CD8-positive, alpha-beta memory T cell (primary cell): ENCODE measurements around the gene EXOC5. TPM values are rescaled to one million over a fixed set of nuclear protein-coding genes. Genes with fewer than 3 reads are reported as not detected.
"Not testable (repeated sequence)": the region's sequence is repeated elsewhere in the genome, so short reads cannot be mapped to it uniquely, and the experiment has no call there.

ENCODE experiments used
- CTCF ChIA-PET: fragments of 350-600 bp; sonication (Branson Sonifier 250); formaldehyde crosslinking; loops from one replicate; lab custom pipeline; 2021; ENCODE audit warnings: antibody characterized with exemption; lab: Charles Lee
- POLR2A ChIA-PET: fragments of 350-600 bp; sonication (Branson Sonifier 250); formaldehyde crosslinking; loops from one replicate; lab custom pipeline; 2021; ENCODE audit warnings: antibody characterized with exemption; lab: Charles Lee
- DNase-seq, 5 donors: peaks; one replicate each; pipeline versions ENCODE4 v3.0.0 to v3.0.0-alpha.2; 2020 to 2022; ENCODE audit warnings: mixed read lengths in 1 of 5
- H3K27ac ChIP-seq: one replicate; pipeline ENCODE4 v1.7.0; 2013; ENCODE audit warnings: low read depth, mild to moderate bottlenecking, low read length, moderate library complexity
- H3K27me3 ChIP-seq: 2 replicates; pipeline ENCODE4 v1.7.0; 2013; ENCODE audit warnings: low read length, mild to moderate bottlenecking; ENCODE audit not compliant: insufficient read depth, poor library complexity, severe bottlenecking
- H3K36me3 ChIP-seq: 2 replicates; pipeline ENCODE4 v1.7.0; 2013; ENCODE audit warnings: mild to moderate bottlenecking, low read length, moderate library complexity; ENCODE audit not compliant: insufficient read depth
- H3K4me1 ChIP-seq: 2 replicates; pipeline ENCODE4 v1.7.0; 2013; ENCODE audit warnings: mild to moderate bottlenecking, low read length, moderate library complexity; ENCODE audit not compliant: insufficient read depth
- H3K4me3 ChIP-seq: 2 replicates; pipeline ENCODE4 v1.7.0; 2013; ENCODE audit warnings: mild to moderate bottlenecking, low read length
- H3K9me3 ChIP-seq: 2 replicates; pipeline ENCODE4 v1.7.0; 2013; ENCODE audit warnings: mild to moderate bottlenecking, low read length
- H3K27ac Mint-ChIP-seq, 8 donors: one replicate each; pipeline ENCODE4 v1.8.0; 2020 to 2021; ENCODE audit warnings: mixed read lengths in 8 of 8, mild to moderate bottlenecking in 6 of 8, inconsistent platforms in 3 of 8, moderate library complexity in 3 of 8
- H3K27me3 Mint-ChIP-seq, 2 donors: one replicate each; pipeline ENCODE4 v1.8.0; 2020 to 2021; ENCODE audit warnings: mixed read lengths in 2 of 2, mild to moderate bottlenecking in 1 of 2, moderate library complexity in 1 of 2
- H3K36me3 Mint-ChIP-seq, 3 donors: one replicate each; pipeline ENCODE4 v1.8.0; 2020 to 2021; ENCODE audit warnings: mixed read lengths in 3 of 3, inconsistent platforms in 1 of 3, mild to moderate bottlenecking in 1 of 3
- H3K4me1 Mint-ChIP-seq, 3 donors: one replicate each; pipeline ENCODE4 v1.8.0; 2020 to 2021; ENCODE audit warnings: mixed read lengths in 3 of 3, inconsistent platforms in 1 of 3, mild to moderate bottlenecking in 1 of 3
- H3K4me3 Mint-ChIP-seq, 7 donors: one replicate each; pipeline ENCODE4 v1.8.0; 2020 to 2021; ENCODE audit warnings: mixed read lengths in 7 of 7, mild to moderate bottlenecking in 6 of 7, moderate library complexity in 4 of 7, inconsistent platforms in 2 of 7
- H3K9me3 Mint-ChIP-seq, 5 donors: one replicate each; pipeline ENCODE4 v1.8.0; 2020 to 2022; ENCODE audit warnings: mixed read lengths in 5 of 5, mild to moderate bottlenecking in 3 of 5, moderate library complexity in 2 of 5, inconsistent platforms in 1 of 5
- polyA plus RNA-seq: library from polyadenylated mRNA; unstranded; fragments of 300-500 nt; fragmentation: Illumina TruSeq; gene quantifications from one replicate; pipeline ENCODE4 v1.2.3, GENCODE V29; 2021
- total RNA-seq, 2 experiments: library from RNA; stranded (reverse); gene quantifications; one replicate each; pipeline ENCODE4 v1.2.3, GENCODE V29; 2021

EXOC5 gene
- total and polyA plus RNA-seq, 3 experiments from 2014 or later: 52.8 to 89.9 (median 84.9) TPM

DNA sequence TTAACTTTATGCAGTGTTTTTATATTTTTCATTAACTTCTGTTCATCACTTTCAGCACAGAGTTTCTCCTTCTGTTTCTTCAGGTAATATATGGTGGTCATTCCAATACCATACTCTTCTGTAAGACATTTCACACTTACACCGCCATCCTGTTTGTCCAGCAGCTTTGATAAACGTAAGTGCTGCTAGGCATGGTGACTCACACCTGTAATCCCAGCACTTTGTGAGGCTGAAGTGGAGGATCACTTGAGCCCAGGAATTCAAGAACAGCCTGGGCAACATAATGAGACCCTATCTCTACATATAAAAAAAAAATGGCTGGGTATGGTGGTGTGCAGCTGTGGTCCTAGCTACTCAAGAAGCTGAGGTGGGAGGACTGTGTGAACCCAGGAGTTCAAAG is 55.8 kb downstream of the EXOC5 start:
- no peaks in the 10 kb centered on the region for H3K27me3 ChIP-seq
- no peak overlapping the region for H3K27ac ChIP-seq
- H3K36me3 Mint-ChIP-seq: peaks cover 8 to 84% (median 38%) of the 10 kb centered on the region in 3 donors
- H3K9me3 ChIP-seq: no peaks in the 10 kb centered on the region
- H3K27me3 Mint-ChIP-seq: no peaks in the 10 kb centered on the region
- peak overlapping the region in 1 of 8 donors; percentile 22 for H3K27ac Mint-ChIP-seq
- CTCF ChIA-PET: no interaction called here
- peaks cover 13% of the 10 kb centered on the region for H3K36me3 ChIP-seq
- H3K9me3 Mint-ChIP-seq: no peaks in the 10 kb centered on the region
- no peaks in the 10 kb centered on the region for H3K4me1 ChIP-seq
- peaks cover 0 to 10% (median 0%) of the 10 kb centered on the region in 3 donors for H3K4me1 Mint-ChIP-seq
- H3K4me3 Mint-ChIP-seq: no peak overlapping the region
- no peak for DNase-seq
- no peak overlapping the region for H3K4me3 ChIP-seq
- POLR2A ChIA-PET: no interaction called here

DNA sequence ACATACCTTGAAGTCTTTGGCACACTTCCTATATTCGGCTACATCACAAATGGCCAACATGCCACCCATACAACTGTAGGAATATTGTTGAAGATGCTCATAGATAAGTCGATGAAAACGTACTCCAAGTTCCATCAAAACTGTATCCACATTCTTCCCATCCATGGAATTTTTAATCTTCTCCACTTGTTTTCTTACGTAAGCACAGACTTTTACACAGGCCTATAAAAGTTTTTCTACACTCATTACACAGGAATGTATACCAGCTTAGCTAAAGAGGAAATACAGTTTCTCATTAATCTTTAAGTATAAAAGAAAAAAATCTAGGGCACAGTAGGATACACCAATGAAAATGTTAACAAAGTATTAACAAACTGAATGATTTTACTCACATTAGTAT is 59.1 kb downstream of the EXOC5 start:
- no peak overlapping the region for H3K4me3 Mint-ChIP-seq
- peaks cover 3 to 59% (median 23%) of the 10 kb centered on the region in 3 donors for H3K36me3 Mint-ChIP-seq
- peaks cover 3% of the 10 kb centered on the region for H3K36me3 ChIP-seq
- DNase-seq: no peak
- H3K27me3 ChIP-seq: no peaks in the 10 kb centered on the region
- no peaks in the 10 kb centered on the region for H3K9me3 Mint-ChIP-seq
- peak overlapping the region in 1 of 8 donors; percentile 51 for H3K27ac Mint-ChIP-seq
- H3K27ac ChIP-seq: no peak overlapping the region
- H3K4me3 ChIP-seq: no peak overlapping the region
- H3K9me3 ChIP-seq: no peaks in the 10 kb centered on the region
- ChIA-PET CTCF (no interaction called here), POLR2A (no interaction called here)
- H3K4me1 Mint-ChIP-seq: peaks cover 0 to 2% (median 0%) of the 10 kb centered on the region in 3 donors
- H3K27me3 Mint-ChIP-seq: no peaks in the 10 kb centered on the region
- no peaks in the 10 kb centered on the region for H3K4me1 ChIP-seq

GRCh38 chr14:57205938-57206337 is 62.8 kb downstream of the EXOC5 start:
- Histone ChIP-seq H3K4me1 (no peaks in the 10 kb centered on the region), H3K36me3 (no peaks in the 10 kb centered on the region), H3K27ac (no peak overlapping the region), H3K4me3 (no peak overlapping the region), H3K27me3 (no peaks in the 10 kb centered on the region), H3K9me3 (no peaks in the 10 kb centered on the region)
- peaks cover 0 to 31% (median 9%) of the 10 kb centered on the region in 3 donors for H3K36me3 Mint-ChIP-seq
- H3K9me3 Mint-ChIP-seq: no peaks in the 10 kb centered on the region
- no peaks in the 10 kb centered on the region for H3K27me3 Mint-ChIP-seq
- POLR2A ChIA-PET: no interaction called here
- CTCF ChIA-PET: no interaction called here
- H3K27ac Mint-ChIP-seq: no peak overlapping the region
- DNase-seq: no peak
- H3K4me3 Mint-ChIP-seq: no peak overlapping the region
- no peaks in the 10 kb centered on the region for H3K4me1 Mint-ChIP-seq

DNA sequence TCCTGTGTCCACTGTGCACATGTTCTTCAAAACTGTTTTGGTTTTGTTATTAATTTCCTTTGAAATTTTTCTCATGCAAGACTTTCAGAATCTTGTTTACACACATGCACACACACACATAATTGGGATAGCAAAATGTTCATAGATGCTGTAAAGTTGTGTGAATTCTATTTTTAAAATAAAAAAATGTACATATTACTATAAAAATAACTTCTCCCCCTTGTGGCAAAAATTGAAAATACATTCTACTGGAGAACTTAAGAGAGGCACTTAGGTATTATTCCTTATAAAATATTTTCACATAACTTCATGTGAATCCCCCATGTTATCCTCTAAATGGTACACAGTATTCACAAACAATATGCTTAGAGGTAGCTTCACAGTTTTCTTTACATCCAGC is 66.0 kb downstream of the EXOC5 start:
- H3K36me3 Mint-ChIP-seq, H3K4me3 ChIP-seq, H3K36me3 ChIP-seq, POLR2A ChIA-PET, CTCF ChIA-PET, H3K4me1 Mint-ChIP-seq, H3K9me3 Mint-ChIP-seq, H3K4me1 ChIP-seq, H3K4me3 Mint-ChIP-seq, H3K27ac ChIP-seq, H3K9me3 ChIP-seq, H3K27me3 ChIP-seq, DNase-seq, H3K27ac Mint-ChIP-seq, H3K27me3 Mint-ChIP-seq: not testable (repeated sequence)

DNA sequence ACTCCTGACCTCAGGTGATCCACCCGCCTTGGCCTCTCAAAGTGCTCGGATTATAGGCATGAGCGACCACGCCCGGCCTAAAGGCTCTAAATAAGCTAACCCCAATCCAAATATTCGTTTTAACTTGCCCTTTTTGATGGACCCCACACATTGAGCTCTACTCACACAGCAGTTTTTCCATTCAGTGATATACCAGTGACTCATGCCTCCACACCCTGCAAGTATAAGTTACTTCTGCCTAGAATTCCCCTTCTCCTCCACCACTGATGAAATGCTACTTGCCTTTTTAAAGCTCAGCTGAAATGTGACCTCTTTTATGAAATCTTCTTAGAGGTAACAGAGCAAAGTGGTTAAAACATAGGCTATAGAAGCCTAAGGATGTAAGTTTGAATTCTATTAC is 68.8 kb downstream of the EXOC5 start:
- no peak for DNase-seq
- no peak overlapping the region for H3K27ac Mint-ChIP-seq
- no peak overlapping the region for H3K4me3 ChIP-seq
- no peaks in the 10 kb centered on the region for H3K9me3 Mint-ChIP-seq
- no peaks in the 10 kb centered on the region for H3K27me3 ChIP-seq
- ChIA-PET CTCF (interaction anchor here (0.6 kb wide), 1 partner anchor 759 kb away, joined by 3 read pairs; no protein-coding TSS in a partner anchor), POLR2A (interaction anchor here (0.6 kb wide), 1 partner anchor 213 kb away, joined by 5 read pairs; no protein-coding TSS in a partner anchor)
- H3K9me3 ChIP-seq: no peaks in the 10 kb centered on the region
- H3K4me3 Mint-ChIP-seq: no peak overlapping the region
- H3K36me3 ChIP-seq: no peaks in the 10 kb centered on the region
- H3K27me3 Mint-ChIP-seq: peaks cover 3 to 13% of the 10 kb centered on the region in 2 donors
- H3K27ac ChIP-seq: no peak overlapping the region
- no peaks in the 10 kb centered on the region for H3K36me3 Mint-ChIP-seq
- H3K4me1 ChIP-seq: no peaks in the 10 kb centered on the region
- H3K4me1 Mint-ChIP-seq: no peaks in the 10 kb centered on the region

GRCh38 chr14:57189070-57189469 is 79.6 kb downstream of the EXOC5 start:
- H3K9me3 Mint-ChIP-seq: no peaks in the 10 kb centered on the region
- ChIA-PET CTCF (no interaction called here), POLR2A (no interaction called here)
- H3K27me3 Mint-ChIP-seq: peaks cover 7 to 31% of the 10 kb centered on the region in 2 donors
- Histone ChIP-seq H3K9me3 (no peaks in the 10 kb centered on the region), H3K36me3 (no peaks in the 10 kb centered on the region), H3K4me3 (no peak overlapping the region), H3K4me1 (no peaks in the 10 kb centered on the region), H3K27me3 (peaks cover 4% of the 10 kb centered on the region), H3K27ac (no peak overlapping the region)
- H3K27ac Mint-ChIP-seq: no peak overlapping the region
- no peaks in the 10 kb centered on the region for H3K4me1 Mint-ChIP-seq
- no peaks in the 10 kb centered on the region for H3K36me3 Mint-ChIP-seq
- DNase-seq: no peak
- no peak overlapping the region for H3K4me3 Mint-ChIP-seq

DNA sequence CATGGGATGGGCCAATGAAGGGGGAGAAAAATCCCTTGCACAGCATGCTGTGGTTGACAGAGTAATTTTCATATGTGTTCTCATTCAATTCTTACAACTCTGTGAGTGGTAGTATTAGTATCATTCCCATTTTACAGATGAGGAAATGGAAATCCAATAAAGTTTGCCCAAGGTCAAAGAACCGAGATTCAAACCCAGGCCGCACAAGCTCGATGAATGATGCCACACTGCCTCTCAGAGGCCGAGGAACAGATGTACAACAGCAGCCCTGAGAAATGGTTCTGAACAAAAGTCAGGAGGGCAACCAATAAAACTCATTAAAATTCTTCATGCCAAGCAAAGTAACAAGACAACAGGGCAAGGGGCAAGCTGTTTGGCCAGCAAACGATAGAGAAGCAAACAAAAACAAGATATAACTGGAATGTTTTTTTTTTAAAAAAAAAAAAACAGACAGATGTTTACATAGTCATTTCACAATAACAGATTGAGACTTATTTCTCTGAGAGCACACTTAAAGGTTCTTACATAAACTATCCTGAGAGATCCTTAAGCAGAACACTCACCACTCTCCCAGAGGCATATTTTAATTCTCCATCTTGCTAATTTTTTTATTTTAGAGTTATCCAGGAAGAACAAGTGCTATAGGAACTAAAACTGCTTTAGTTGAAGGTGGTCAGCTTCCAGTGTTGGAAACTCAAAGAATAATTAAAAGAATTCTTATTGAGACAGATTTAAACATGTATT is 85.8 kb downstream of the EXOC5 start:
- peaks cover 9 to 26% of the 10 kb centered on the region in 2 donors for H3K27me3 Mint-ChIP-seq
- H3K36me3 ChIP-seq: no peaks in the 10 kb centered on the region
- H3K4me1 ChIP-seq: no peaks in the 10 kb centered on the region
- H3K4me3 Mint-ChIP-seq: no peak overlapping the region
- no peaks in the 10 kb centered on the region for H3K36me3 Mint-ChIP-seq
- POLR2A ChIA-PET: no interaction called here
- no peak overlapping the region for H3K4me3 ChIP-seq
- DNase-seq: no peak
- no peak overlapping the region for H3K27ac ChIP-seq
- H3K9me3 Mint-ChIP-seq: no peaks in the 10 kb centered on the region
- CTCF ChIA-PET: no interaction called here
- no peaks in the 10 kb centered on the region for H3K9me3 ChIP-seq
- H3K27me3 ChIP-seq: no peaks in the 10 kb centered on the region
- H3K27ac Mint-ChIP-seq: no peak overlapping the region
- H3K4me1 Mint-ChIP-seq: no peaks in the 10 kb centered on the region

- Mint-ChIP-seq H3K27ac (no peak overlapping the region), H3K36me3 (no peaks in the 10 kb centered on the region)
These were observed 89.4 kb downstream of the EXOC5 start for GRCh38 chr14:57179273-57179672.

More at GRCh38 chr14:57179273-57179672, 89.4 kb downstream of the EXOC5 start:
- Histone ChIP-seq H3K4me3 (no peak overlapping the region), H3K4me1 (no peaks in the 10 kb centered on the region), H3K9me3 (no peaks in the 10 kb centered on the region), H3K27me3 (no peaks in the 10 kb centered on the region), H3K27ac (no peak overlapping the region), H3K36me3 (no peaks in the 10 kb centered on the region)
- Mint-ChIP-seq H3K9me3 (no peaks in the 10 kb centered on the region), H3K4me1 (no peaks in the 10 kb centered on the region), H3K4me3 (no peak overlapping the region), H3K27me3 (peaks cover 10 to 33% of the 10 kb centered on the region in 2 donors)
- CTCF ChIA-PET: no interaction called here
- POLR2A ChIA-PET: no interaction called here
- DNase-seq: no peak
